HEK293 (cell line): ENCODE measurements around the gene SIDT1.

Source experiments
- CTCF ChIA-PET: fragments of 350-600 bp; formaldehyde crosslinking; extraction: SDS; loops from one replicate; lab custom pipeline; 2021; ENCODE audit warnings: antibody characterized with exemption; lab: Yijun Ruan, JAX
- POLR2A ChIA-PET: fragments of 300-600 bp; formaldehyde crosslinking; extraction: SDS; loops from one replicate; lab custom pipeline; 2020; ENCODE audit warnings: antibody characterized with exemption, inconsistent platforms; lab: Yijun Ruan, JAX
- H3K27ac ChIP-seq: fragments of 200-500 bp; sonication (Bioruptor generic); 2 replicates; pipeline ENCODE4 v1.5.1; 2014; ENCODE audit warnings: low read depth, low read length, control low read depth, inconsistent platforms; ENCODE audit errors: extremely low read depth
- H3K36me3 ChIP-seq, 2 experiments: fragments of 200-500 bp in 1 of 2; sonication (Bioruptor generic) in 1 of 2; 1 replicate in 1 of 2; 2 replicates in 1 of 2; pipeline ENCODE4 v1.5.1; 2014 to 2017; ENCODE audit warnings: inconsistent platforms in 2 of 2, low read length in 2 of 2; ENCODE audit not compliant: control insufficient read depth in 2 of 2, insufficient read depth in 1 of 2
- H3K4me1 ChIP-seq: fragments of 200-500 bp; sonication (Bioruptor generic); 2 replicates; pipeline ENCODE4 v1.5.1; 2014; ENCODE audit warnings: mild to moderate bottlenecking, low read length, inconsistent platforms; ENCODE audit not compliant: control insufficient read depth, insufficient read depth
- H3K4me3 ChIP-seq: 2 replicates; pipeline ENCODE4 v1.5.1; 2011; ENCODE audit warnings: low read depth, mild to moderate bottlenecking, control low read depth, low read length, moderate library complexity
- H3K9me3 ChIP-seq: fragments of 200-500 bp; sonication (Bioruptor generic); 2 replicates; pipeline ENCODE4 v1.5.1; 2014; ENCODE audit warnings: low read depth, low read length, inconsistent platforms; ENCODE audit not compliant: control insufficient read depth, insufficient read depth
- GLI4 ChIP-seq: fragments of 450-650 bp; formaldehyde crosslinking; IDR thresholded peaks from 2 replicates; pipeline ENCODE4 v1.5.1; 2016; ENCODE audit warnings: missing biosample characterization, missing genetic modification characterization
- KLF9 ChIP-seq: fragments of 450-650 bp; formaldehyde crosslinking; IDR thresholded peaks from 2 replicates; pipeline ENCODE4 v1.5.1; 2016; ENCODE audit warnings: missing biosample characterization, missing genetic modification characterization, low read depth
- ZBTB11 ChIP-seq: fragments of 450-650 bp; formaldehyde crosslinking; conservative IDR thresholded peaks from 2 replicates; pipeline ENCODE4 v1.5.1; 2016; ENCODE audit warnings: low read depth, missing biosample characterization, missing genetic modification characterization
- ZBTB21 ChIP-seq: fragments of 450-650 bp; formaldehyde crosslinking; IDR thresholded peaks from 2 replicates; pipeline ENCODE4 v1.5.1; 2017; ENCODE audit warnings: missing biosample characterization, missing genetic modification characterization
- ZEB2 ChIP-seq: fragments of 450-650 bp; formaldehyde crosslinking; IDR thresholded peaks from 2 replicates; pipeline ENCODE4 v1.5.1; 2016; ENCODE audit warnings: missing biosample characterization, missing genetic modification characterization
- ZNF112 ChIP-seq: fragments of 450-650 bp; formaldehyde crosslinking; IDR thresholded peaks from 2 replicates; pipeline ENCODE4 v1.5.0; 2017; ENCODE audit warnings: missing biosample characterization, missing genetic modification characterization
- ZNF121 ChIP-seq: fragments of 450-650 bp; formaldehyde crosslinking; IDR thresholded peaks from 2 replicates; pipeline ENCODE4 v1.5.1; 2016; ENCODE audit warnings: missing biosample characterization, missing genetic modification characterization
- ZNF16 ChIP-seq: fragments of 450-650 bp; formaldehyde crosslinking; IDR thresholded peaks from 2 replicates; pipeline ENCODE4 v1.5.1; 2016; ENCODE audit warnings: low read depth, missing biosample characterization, missing genetic modification characterization
- ZNF184 ChIP-seq: fragments of 450-650 bp; IDR thresholded peaks from 2 replicates; pipeline ENCODE4 v1.5.1; 2018; ENCODE audit warnings: missing biosample characterization, mild to moderate bottlenecking, missing genetic modification characterization
- ZNF280C ChIP-seq: fragments of 450-650 bp; formaldehyde crosslinking; IDR thresholded peaks from 2 replicates; pipeline ENCODE4 v1.5.1; 2016; ENCODE audit warnings: missing biosample characterization, missing genetic modification characterization
- ZNF394 ChIP-seq: fragments of 450-650 bp; formaldehyde crosslinking; IDR thresholded peaks from 2 replicates; pipeline ENCODE4 v1.5.1; 2016; ENCODE audit warnings: missing biosample characterization, missing genetic modification characterization, mild to moderate bottlenecking, moderate library complexity, borderline replicate concordance
- ZNF416 ChIP-seq: fragments of 450-650 bp; formaldehyde crosslinking; IDR thresholded peaks from 2 replicates; pipeline ENCODE4 v1.5.1; 2016; ENCODE audit warnings: missing biosample characterization, missing genetic modification characterization
- ZNF510 ChIP-seq: fragments of 450-650 bp; formaldehyde crosslinking; IDR thresholded peaks from 2 replicates; pipeline ENCODE4 v1.5.1; 2018; ENCODE audit warnings: mild to moderate bottlenecking, missing genetic modification characterization, missing biosample characterization; ENCODE audit not compliant: insufficient replicate concordance
- ZNF514 ChIP-seq: fragments of 450-650 bp; formaldehyde crosslinking; IDR thresholded peaks from 2 replicates; pipeline ENCODE4 v1.5.1; 2016; ENCODE audit warnings: missing biosample characterization, missing genetic modification characterization
- ZNF544 ChIP-seq: fragments of 450-650 bp; formaldehyde crosslinking; IDR thresholded peaks from 2 replicates; pipeline ENCODE4 v1.5.0; 2017; ENCODE audit warnings: missing biosample characterization, missing genetic modification characterization
- ZNF555 ChIP-seq: fragments of 450-650 bp; formaldehyde crosslinking; conservative IDR thresholded peaks from 2 replicates; pipeline ENCODE4 v1.5.1; 2017; ENCODE audit warnings: missing biosample characterization, mild to moderate bottlenecking, missing genetic modification characterization, inconsistent platforms
- ZNF621 ChIP-seq: fragments of 450-650 bp; formaldehyde crosslinking; IDR thresholded peaks from 2 replicates; pipeline ENCODE4 v1.5.1; 2017; ENCODE audit warnings: missing biosample characterization, missing genetic modification characterization
- ZNF660 ChIP-seq: fragments of 450-650 bp; IDR thresholded peaks from 2 replicates; pipeline ENCODE4 v1.5.1; 2018; ENCODE audit warnings: missing biosample characterization, mild to moderate bottlenecking, missing genetic modification characterization
- ZNF704 ChIP-seq: fragments of 450-650 bp; formaldehyde crosslinking; IDR thresholded peaks from 2 replicates; pipeline ENCODE4 v1.5.1; 2016; ENCODE audit warnings: missing biosample characterization, missing genetic modification characterization
- ZNF791 ChIP-seq: fragments of 450-650 bp; formaldehyde crosslinking; IDR thresholded peaks from 2 replicates; pipeline ENCODE4 v1.5.1; 2016; ENCODE audit warnings: missing biosample characterization, missing genetic modification characterization
- ZNF792 ChIP-seq: fragments of 450-650 bp; formaldehyde crosslinking; IDR thresholded peaks from 2 replicates; pipeline ENCODE4 v1.5.1; 2016; ENCODE audit warnings: missing biosample characterization, missing genetic modification characterization
- ZNF830 ChIP-seq: fragments of 450-650 bp; IDR thresholded peaks from 2 replicates; pipeline ENCODE4 v1.5.0; 2018; ENCODE audit warnings: missing biosample characterization, missing genetic modification characterization, low read depth, mild to moderate bottlenecking, moderate library complexity
- ZSCAN5A ChIP-seq: fragments of 450-650 bp; formaldehyde crosslinking; IDR thresholded peaks from 2 replicates; pipeline ENCODE4 v1.5.1; 2016; ENCODE audit warnings: missing biosample characterization, missing genetic modification characterization

SIDT1 gene

GRCh38 chr3:113660896-113661295 lies 128.5 kb downstream of the SIDT1 start (continued):
- TF ChIP-seq ZSCAN5A (tag by site-specific recombination) (no peak), ZNF660 (tag by site-specific recombination) (no peak), ZNF621 (tag by site-specific recombination) (no peak), ZNF792 (tag by site-specific recombination) (no peak)

GRCh38 chr3:113662824-113663223 lies 130.5 kb downstream of the SIDT1 start:
- Histone ChIP-seq H3K4me1 (no peaks in the 10 kb centered on the region), H3K27ac (no peak overlapping the region), H3K4me3 (no peak overlapping the region), H3K36me3 (peaks cover 0 to 20% of the 10 kb centered on the region in 2 experiments; a peak in 2 of 3 replicates), H3K9me3 (no peaks in the 10 kb centered on the region)
- ChIA-PET POLR2A (no interaction called here), CTCF (interaction anchor here (0.6 kb wide), 1 partner anchor 54 kb away, joined by 6 read pairs; no protein-coding TSS in a partner anchor)
- TF ChIP-seq ZNF791 (tag by site-specific recombination) = no peak
- TF ChIP-seq ZNF280C (tag by site-specific recombination) = no peak

GRCh38 chr3:113663324-113663750 lies 131.0 kb downstream of the SIDT1 start:
- ChIA-PET CTCF (interaction anchor here (0.6 kb wide), 1 partner anchor 54 kb away, joined by 6 read pairs; no protein-coding TSS in a partner anchor), POLR2A (no interaction called here)
- TF ChIP-seq ZNF510 (tag by site-specific recombination) (no peak), ZNF416 (tag by site-specific recombination) (no peak), ZNF112 (tag by site-specific recombination) (no peak), ZNF184 (tag by site-specific recombination) (no peak), ZNF830 (no peak), ZBTB11 (tag by site-specific recombination) (no peak), ZNF16 (tag by site-specific recombination) (no peak), ZNF514 (tag by site-specific recombination) (no peak), GLI4 (no peak), KLF9 (tag by site-specific recombination) (no peak), ZNF121 (no peak), ZNF544 (tag by site-specific recombination) (no peak), ZNF704 (tag by site-specific recombination) (no peak), ZNF555 (tag by site-specific recombination) (no peak), ZBTB21 (tag by site-specific recombination) (no peak), ZEB2 (tag by site-specific recombination) (no peak), ZNF394 (tag by site-specific recombination) (no peak)
- no peak overlapping the region for H3K27ac ChIP-seq
- no peaks in the 10 kb centered on the region for H3K9me3 ChIP-seq
- no peak overlapping the region for H3K4me3 ChIP-seq
- H3K36me3 ChIP-seq = peaks cover 0 to 20% of the 10 kb centered on the region in 2 experiments; a peak in 2 of 3 replicates
- H3K4me1 ChIP-seq = no peaks in the 10 kb centered on the region
